HEK293 (cell line): ENCODE results near the gene TMED9.

Experiments used
- CTCF ChIA-PET: fragments of 350-600 bp; formaldehyde crosslinking; extraction: SDS; loops from one replicate; lab custom pipeline; 2021; ENCODE audit warnings: antibody characterized with exemption; lab: Yijun Ruan, JAX
- POLR2A ChIA-PET: fragments of 300-600 bp; formaldehyde crosslinking; extraction: SDS; loops from one replicate; lab custom pipeline; 2020; ENCODE audit warnings: antibody characterized with exemption, inconsistent platforms; lab: Yijun Ruan, JAX
- H3K27ac ChIP-seq: fragments of 200-500 bp; sonication (Bioruptor generic); 2 replicates; pipeline ENCODE4 v1.5.1; 2014; ENCODE audit warnings: low read depth, low read length, control low read depth, inconsistent platforms; ENCODE audit errors: extremely low read depth
- H3K36me3 ChIP-seq, 2 experiments: fragments of 200-500 bp in 1 of 2; sonication (Bioruptor generic) in 1 of 2; 1 replicate in 1 of 2; 2 replicates in 1 of 2; pipeline ENCODE4 v1.5.1; 2014 to 2017; ENCODE audit warnings: inconsistent platforms in 2 of 2, low read length in 2 of 2; ENCODE audit not compliant: control insufficient read depth in 2 of 2, insufficient read depth in 1 of 2
- H3K4me1 ChIP-seq: fragments of 200-500 bp; sonication (Bioruptor generic); 2 replicates; pipeline ENCODE4 v1.5.1; 2014; ENCODE audit warnings: mild to moderate bottlenecking, low read length, inconsistent platforms; ENCODE audit not compliant: control insufficient read depth, insufficient read depth
- H3K4me3 ChIP-seq: 2 replicates; pipeline ENCODE4 v1.5.1; 2011; ENCODE audit warnings: low read depth, mild to moderate bottlenecking, control low read depth, low read length, moderate library complexity
- H3K9me3 ChIP-seq: fragments of 200-500 bp; sonication (Bioruptor generic); 2 replicates; pipeline ENCODE4 v1.5.1; 2014; ENCODE audit warnings: low read depth, low read length, inconsistent platforms; ENCODE audit not compliant: control insufficient read depth, insufficient read depth
- EGR2 ChIP-seq: fragments of 450-650 bp; formaldehyde crosslinking; IDR thresholded peaks from 2 replicates; pipeline ENCODE4 v1.5.1; 2016; ENCODE audit warnings: low read depth, missing biosample characterization, missing genetic modification characterization
- GLI2 ChIP-seq: fragments of 450-650 bp; formaldehyde crosslinking; IDR thresholded peaks from 2 replicates; pipeline ENCODE4; 2017; ENCODE audit warnings: missing biosample characterization, missing genetic modification characterization, low read depth, borderline replicate concordance
- HIC1 ChIP-seq: fragments of 450-650 bp; formaldehyde crosslinking; IDR thresholded peaks from 2 replicates; pipeline ENCODE4 v1.5.1; 2016; ENCODE audit warnings: missing biosample characterization, missing genetic modification characterization
- HOXC10 ChIP-seq: sonication (generic); formaldehyde crosslinking; IDR thresholded peaks from 2 replicates; pipeline ENCODE4 v1.8.1; 2023; ENCODE audit warnings: mild to moderate bottlenecking, missing genetic modification reagents
- IKZF3 ChIP-seq: fragments of 450-650 bp; IDR thresholded peaks from 2 replicates; pipeline ENCODE4 v1.5.0; 2018; ENCODE audit warnings: missing biosample characterization, mild to moderate bottlenecking, missing genetic modification characterization, moderate library complexity
- PATZ1 ChIP-seq: fragments of 450-650 bp; formaldehyde crosslinking; IDR thresholded peaks from 2 replicates; pipeline ENCODE4 v1.5.1; 2016; ENCODE audit warnings: missing biosample characterization, missing genetic modification characterization
- ZBTB1 ChIP-seq: fragments of 450-650 bp; formaldehyde crosslinking; IDR thresholded peaks from 2 replicates; pipeline ENCODE4 v1.5.1; 2016; ENCODE audit warnings: missing biosample characterization, missing genetic modification characterization
- ZBTB11 ChIP-seq: fragments of 450-650 bp; formaldehyde crosslinking; conservative IDR thresholded peaks from 2 replicates; pipeline ENCODE4 v1.5.1; 2016; ENCODE audit warnings: low read depth, missing biosample characterization, missing genetic modification characterization
- ZBTB44 ChIP-seq: fragments of 450-650 bp; IDR thresholded peaks from 2 replicates; pipeline ENCODE4 v1.5.1; 2018; ENCODE audit warnings: missing biosample characterization, mild to moderate bottlenecking, missing genetic modification characterization
- ZBTB7A ChIP-seq: fragments of 450-650 bp; formaldehyde crosslinking; IDR thresholded peaks from 2 replicates; pipeline ENCODE4 v1.5.1; 2016; ENCODE audit warnings: low read depth, missing biosample characterization, missing genetic modification characterization
- ZNF121 ChIP-seq: fragments of 450-650 bp; formaldehyde crosslinking; IDR thresholded peaks from 2 replicates; pipeline ENCODE4 v1.5.1; 2016; ENCODE audit warnings: missing biosample characterization, missing genetic modification characterization
- ZNF138 ChIP-seq: fragments of 450-650 bp; formaldehyde crosslinking; IDR thresholded peaks from 2 replicates; pipeline ENCODE4 v1.5.1; 2016; ENCODE audit warnings: missing biosample characterization, missing genetic modification characterization, borderline replicate concordance
- ZNF169 ChIP-seq: fragments of 450-650 bp; formaldehyde crosslinking; IDR thresholded peaks from 2 replicates; pipeline ENCODE4 v1.5.1; 2016; ENCODE audit warnings: missing biosample characterization, missing genetic modification characterization
- ZNF18 ChIP-seq: fragments of 450-650 bp; formaldehyde crosslinking; IDR thresholded peaks from 2 replicates; pipeline ENCODE4 v1.5.1; 2016; ENCODE audit warnings: missing biosample characterization, missing genetic modification characterization
- ZNF362 ChIP-seq: fragments of 450-650 bp; formaldehyde crosslinking; IDR thresholded peaks from 2 replicates; pipeline ENCODE4 v1.5.1; 2016; ENCODE audit warnings: missing biosample characterization, missing genetic modification characterization
- ZNF391 ChIP-seq: fragments of 450-650 bp; formaldehyde crosslinking; IDR thresholded peaks from 2 replicates; pipeline ENCODE4 v1.5.1; 2016; ENCODE audit warnings: low read depth, missing biosample characterization, missing genetic modification characterization, borderline replicate concordance
- ZNF544 ChIP-seq: fragments of 450-650 bp; formaldehyde crosslinking; IDR thresholded peaks from 2 replicates; pipeline ENCODE4 v1.5.0; 2017; ENCODE audit warnings: missing biosample characterization, missing genetic modification characterization
- ZNF596 ChIP-seq: fragments of 450-650 bp; IDR thresholded peaks from 2 replicates; pipeline ENCODE4 v1.5.0; 2018; ENCODE audit warnings: missing biosample characterization, mild to moderate bottlenecking, missing genetic modification characterization, moderate library complexity
- ZNF621 ChIP-seq: fragments of 450-650 bp; formaldehyde crosslinking; IDR thresholded peaks from 2 replicates; pipeline ENCODE4 v1.5.1; 2017; ENCODE audit warnings: missing biosample characterization, missing genetic modification characterization
- ZNF692 ChIP-seq: fragments of 450-650 bp; formaldehyde crosslinking; IDR thresholded peaks from 2 replicates; pipeline ENCODE4 v1.5.1; 2016; ENCODE audit warnings: missing biosample characterization, missing genetic modification characterization
- ZNF792 ChIP-seq: fragments of 450-650 bp; formaldehyde crosslinking; IDR thresholded peaks from 2 replicates; pipeline ENCODE4 v1.5.1; 2016; ENCODE audit warnings: missing biosample characterization, missing genetic modification characterization
- ZNF843 ChIP-seq: fragments of 450-650 bp; formaldehyde crosslinking; IDR thresholded peaks from 2 replicates; pipeline ENCODE4 v1.5.1; 2016; ENCODE audit warnings: missing biosample characterization, missing genetic modification characterization
- ZSCAN30 ChIP-seq: fragments of 450-650 bp; IDR thresholded peaks from 2 replicates; pipeline ENCODE4 v1.5.1; 2018; ENCODE audit warnings: missing biosample characterization, mild to moderate bottlenecking, missing genetic modification characterization, moderate library complexity

Gene TMED9

GRCh38 chr5:177545487-177546257, 46.3 kb upstream of the TMED9 start:
- Histone ChIP-seq H3K36me3 (peaks cover 0 to 39% of the 10 kb centered on the region in 2 experiments; a peak in 1 of 3 replicates), H3K4me1 (peaks cover 3% of the 10 kb centered on the region; the same call in 1 of the 2 replicates), H3K4me3 (no peak overlapping the region), H3K27ac (no peak overlapping the region), H3K9me3 (no peaks in the 10 kb centered on the region)
- CTCF ChIA-PET = interaction anchor here (0.6 to 1.4 kb wide), 8 partner anchors 8 to 530 kb away, joined by 3 to 6 read pairs (median 3); no protein-coding TSS in a partner anchor
- POLR2A ChIA-PET = interaction anchor here (0.6 to 1.1 kb wide), 2 partner anchors 21 to 450 kb away, joined by 3 read pairs; partner anchors contain the start of gene PROP1
- TF ChIP-seq PATZ1 (tag by site-specific recombination) (peak; percentile 64), ZNF138 (tag by site-specific recombination) (no peak), HOXC10 (CRISPR knock-in tag) (no peak), IKZF3 (no peak), ZBTB11 (tag by site-specific recombination) (no peak), HIC1 (tag by site-specific recombination) (no peak), ZNF596 (no peak), ZNF362 (tag by site-specific recombination) (peak; percentile 84), ZNF621 (tag by site-specific recombination) (no peak), ZBTB7A (tag by site-specific recombination) (no peak), ZNF391 (no peak), GLI2 (tag by site-specific recombination) (no peak), ZSCAN30 (no peak), ZNF792 (tag by site-specific recombination) (no peak), ZBTB44 (tag by site-specific recombination) (no peak), ZNF169 (tag by site-specific recombination) (no peak), ZNF121 (tag by site-specific recombination) (no peak), ZNF843 (no peak), EGR2 (tag by site-specific recombination) (no peak), ZNF544 (tag by site-specific recombination) (no peak), ZBTB1 (no peak), ZNF18 (tag by site-specific recombination) (no peak), ZNF692 (tag by site-specific recombination) (0 out of 2 replicates have a peak, but pooled peaks have one; percentile 25)
